OCI-LY7 (cell line): ENCODE results near the gene LGALS3.
"Not testable (repeated sequence)": the region's sequence is repeated elsewhere in the genome, so short reads cannot be mapped to it uniquely, and the experiment has no call there.

Source experiments
- CTCF ChIP-seq: fragments of 200-600 bp; sonication (generic); conservative IDR thresholded peaks from 2 replicates; pipeline ENCODE4 v1.5.1; 2014; ENCODE audit warnings: mild to moderate bottlenecking, antibody characterized with exemption, low read length, moderate library complexity, mixed read lengths
- EZH2phosphoT487 ChIP-seq: fragments of 200-600 bp; sonication (generic); IDR thresholded peaks from 2 replicates; pipeline ENCODE4 v1.6.1; 2018; ENCODE audit warnings: low read depth, borderline replicate concordance, mild to moderate bottlenecking, mixed run types, antibody characterized with exemption, low read length, moderate library complexity, mixed read lengths

GRCh38 chr14:55079961-55080360 is 49.1 kb upstream of the LGALS3 start:
- not testable (repeated sequence) for TF ChIP-seq CTCF, EZH2phosphoT487
